ENCODE results near the gene SPACA4. TPM values are rescaled to one million over a fixed set of nuclear protein-coding genes. Genes with fewer than 3 reads are reported as not detected.
A peak's percentile ranks its signal among the peaks of the same experiment; 100 is the strongest.

The SPACA4 gene
- total RNA-seq, 1 experiment from 2014 or later, result not detected

DNA sequence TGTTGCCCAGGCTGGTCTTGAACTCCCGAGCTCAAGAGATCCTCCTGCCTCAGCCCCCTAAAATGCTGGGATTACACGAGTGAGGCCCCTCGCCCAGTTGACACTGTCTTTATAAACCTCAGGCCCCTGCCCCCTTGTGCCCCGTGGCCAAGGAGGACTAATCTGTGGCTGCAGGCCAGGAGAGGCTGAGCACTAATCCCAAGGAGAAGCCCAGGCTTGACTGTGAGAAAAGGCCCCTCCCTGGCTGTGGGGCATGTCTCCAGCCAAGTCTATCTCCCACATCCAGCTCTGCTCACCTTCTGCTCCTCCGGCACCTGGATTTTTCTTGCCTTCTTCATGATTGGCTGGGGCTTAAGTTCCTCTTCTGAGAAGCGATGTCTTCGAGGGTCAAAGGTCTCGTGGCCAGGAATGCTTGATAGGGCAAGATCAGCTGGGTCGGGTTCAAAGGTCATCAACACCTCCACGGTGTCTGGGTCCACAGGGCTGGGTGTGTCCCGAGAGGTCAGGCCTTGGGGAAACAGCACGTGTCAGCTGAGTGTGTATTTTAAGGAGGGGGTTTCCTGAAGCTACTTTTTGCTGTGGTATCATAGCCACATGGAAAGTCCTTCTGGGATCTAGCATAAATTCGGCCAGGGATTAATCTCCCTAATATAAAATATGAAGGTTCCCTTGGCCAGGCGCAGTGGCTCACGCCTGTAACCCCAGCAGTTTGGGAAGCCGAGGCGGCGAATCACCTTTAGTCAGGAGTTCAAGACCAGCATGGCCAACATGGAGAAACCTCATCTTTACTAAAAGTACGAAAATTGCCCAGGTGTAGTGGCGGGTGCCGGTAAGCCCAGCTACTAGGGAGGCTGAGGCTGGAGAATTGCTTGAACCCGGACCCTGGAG is 26.9 kb downstream of the SPACA4 start:
- intact Hi-C loops (cut with micrococcal nuclease; ENCODE audit: unreplicated experiment) (no loop called here), in situ Hi-C loops (cut with HindIII; ENCODE audit: low pct_unique_long_range_greater_than_20kb, low sequenced_read_pairs) (no loop called here)
- Histone ChIP-seq H3K27me3 (ENCODE audit: control insufficient read depth, insufficient read depth, low read length) (no peaks in the 10 kb centered on the region), H3K4me3 (ENCODE audit: low read depth in 2 of 2, low read length in 2 of 2) (peak overlapping the region in 1 of 2 experiments; percentile 10; a peak in 2 of 4 replicates), H3K4me1 (ENCODE audit: control insufficient read depth, insufficient read depth, low read length) (peaks cover 25% of the 10 kb centered on the region), H3K27ac (ENCODE audit: low read length) (peak overlapping the region; percentile 96), H3K9me3 (ENCODE audit: control insufficient read depth, insufficient read depth, low read depth, low read length) (no peaks in the 10 kb centered on the region), H3K36me3 (ENCODE audit: control insufficient read depth, insufficient read depth, low read length) (no peaks in the 10 kb centered on the region; the same call in 1 of the 2 replicates)
- no peak for DNase-seq (ENCODE audit: low read depth, low spot score)
- ChIA-PET CTCF (no interaction called here), POLR2A (interaction anchor here (0.6 kb wide), 1 partner anchor 253 kb away, joined by 5 read pairs; no protein-coding TSS in a partner anchor)
- ATAC-seq, result no peak
- no TSS peak for BruUV-seq (replicated peaks)
- TF ChIP-seq POLR2AphosphoS5 (IDR thresholded peaks at IDR 0.05; ENCODE audit: low read depth, low read length), result no peak
- no peak for TF ChIP-seq TCF7L2 (IDR thresholded peaks at IDR 0.05; ENCODE audit: low read depth, low read length)
- TF ChIP-seq REST (IDR thresholded peaks at IDR 0.05; ENCODE audit: insufficient read depth in 1 of 2, low read depth in 2 of 2, low read length in 1 of 2), result no peak
- TF ChIP-seq, protein P1, sequence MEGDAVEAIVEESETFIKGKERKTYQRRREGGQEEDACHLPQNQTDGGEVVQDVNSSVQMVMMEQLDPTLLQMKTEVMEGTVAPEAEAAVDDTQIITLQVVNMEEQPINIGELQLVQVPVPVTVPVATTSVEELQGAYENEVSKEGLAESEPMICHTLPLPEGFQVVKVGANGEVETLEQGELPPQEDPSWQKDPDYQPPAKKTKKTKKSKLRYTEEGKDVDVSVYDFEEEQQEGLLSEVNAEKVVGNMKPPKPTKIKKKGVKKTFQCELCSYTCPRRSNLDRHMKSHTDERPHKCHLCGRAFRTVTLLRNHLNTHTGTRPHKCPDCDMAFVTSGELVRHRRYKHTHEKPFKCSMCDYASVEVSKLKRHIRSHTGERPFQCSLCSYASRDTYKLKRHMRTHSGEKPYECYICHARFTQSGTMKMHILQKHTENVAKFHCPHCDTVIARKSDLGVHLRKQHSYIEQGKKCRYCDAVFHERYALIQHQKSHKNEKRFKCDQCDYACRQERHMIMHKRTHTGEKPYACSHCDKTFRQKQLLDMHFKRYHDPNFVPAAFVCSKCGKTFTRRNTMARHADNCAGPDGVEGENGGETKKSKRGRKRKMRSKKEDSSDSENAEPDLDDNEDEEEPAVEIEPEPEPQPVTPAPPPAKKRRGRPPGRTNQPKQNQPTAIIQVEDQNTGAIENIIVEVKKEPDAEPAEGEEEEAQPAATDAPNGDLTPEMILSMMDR (IDR thresholded peaks at IDR 0.05), result no peak
- TF ChIP-seq SIN3A (IDR thresholded peaks at IDR 0.05; ENCODE audit: borderline replicate concordance, insufficient read depth, low read depth, low read length), result no peak

DNA sequence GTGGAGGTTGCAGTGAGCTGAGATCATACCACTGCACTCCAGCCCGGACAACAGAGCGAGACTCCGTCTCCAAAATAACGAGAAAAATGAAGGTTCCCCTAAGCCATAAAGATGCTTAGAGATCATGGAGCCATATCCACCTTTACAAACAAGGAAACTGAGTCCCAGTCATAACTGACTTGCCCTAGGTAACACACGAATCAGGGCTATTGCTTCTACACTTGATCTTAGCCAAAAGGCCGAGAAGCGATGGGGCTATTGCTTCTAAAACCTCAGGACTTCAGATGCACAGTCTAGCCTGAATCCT is 27.4 kb downstream of the SPACA4 start:
- in situ Hi-C loops (cut with HindIII; ENCODE audit: low pct_unique_long_range_greater_than_20kb, low sequenced_read_pairs), result no loop called here
- ATAC-seq, result no peak
- intact Hi-C loops (cut with micrococcal nuclease; ENCODE audit: unreplicated experiment), result no loop called here

More for the DNA sequence above, 27.4 kb downstream of the SPACA4 start:
- DNase-seq (ENCODE audit: low read depth, low spot score), result no peak
- H3K27me3 ChIP-seq (ENCODE audit: control insufficient read depth, insufficient read depth, low read length), result no peaks in the 10 kb centered on the region
- H3K4me3 ChIP-seq (ENCODE audit: low read depth in 2 of 2, low read length in 2 of 2), result peak overlapping the region; percentile 10 to 52
- H3K36me3 ChIP-seq (ENCODE audit: control insufficient read depth, insufficient read depth, low read length), result no peaks in the 10 kb centered on the region; the same call in 1 of the 2 replicates
- peaks cover 28% of the 10 kb centered on the region for H3K4me1 ChIP-seq (ENCODE audit: control insufficient read depth, insufficient read depth, low read length)
- BruUV-seq (replicated peaks), result no TSS peak
- peak overlapping the region; percentile 96 for H3K27ac ChIP-seq (ENCODE audit: low read length)
- ChIA-PET CTCF (no interaction called here), POLR2A (no interaction called here)
- H3K9me3 ChIP-seq (ENCODE audit: control insufficient read depth, insufficient read depth, low read depth, low read length), result no peaks in the 10 kb centered on the region
- TF ChIP-seq SIN3A (IDR thresholded peaks at IDR 0.05; ENCODE audit: borderline replicate concordance, insufficient read depth, low read depth, low read length) (no peak), TCF7L2 (IDR thresholded peaks at IDR 0.05; ENCODE audit: low read depth, low read length) (no peak), POLR2AphosphoS5 (IDR thresholded peaks at IDR 0.05; ENCODE audit: low read depth, low read length) (no peak), REST (IDR thresholded peaks at IDR 0.05; ENCODE audit: insufficient read depth in 1 of 2, low read depth in 2 of 2, low read length in 1 of 2) (no peak)
- TF ChIP-seq, protein P1 (IDR thresholded peaks at IDR 0.05), result no peak
